ENCODE results near the gene LOXL4.
A peak's percentile ranks its signal among the peaks of the same experiment; 100 is the strongest.

The LOXL4 gene

GRCh38 chr10:98262571-98262970 lies 5.4 kb downstream of the LOXL4 start:
- DNase-seq: no peak

- no peak for DNase-seq
Observed at GRCh38 chr10:98261436-98262277, 6.3 kb downstream of the LOXL4 start.

GRCh38 chr10:98260752-98261151 lies 7.2 kb downstream of the LOXL4 start:
- no peak for DNase-seq

GRCh38 chr10:98260350-98260749 lies 7.6 kb downstream of the LOXL4 start:
- DNase-seq: no peak

GRCh38 chr10:98259606-98260315 lies 8.2 kb downstream of the LOXL4 start:
- peak; percentile 81 for DNase-seq

GRCh38 chr10:98258683-98259454 lies 9.1 kb downstream of the LOXL4 start:
- DNase-seq: no peak

GRCh38 chr10:98257961-98258360 lies 10.0 kb downstream of the LOXL4 start:
- no peak for DNase-seq

- no peak for DNase-seq
Observed at GRCh38 chr10:98257198-98257597, 10.8 kb downstream of the LOXL4 start.

- no peak for DNase-seq
Observed at GRCh38 chr10:98256692-98257091, 11.3 kb downstream of the LOXL4 start.

- DNase-seq: no peak
Observed at GRCh38 chr10:98255146-98255877, 12.7 kb downstream of the LOXL4 start.

GRCh38 chr10:98254234-98254974 lies 13.6 kb downstream of the LOXL4 start:
- no peak for DNase-seq

GRCh38 chr10:98253499-98253898 lies 14.5 kb downstream of the LOXL4 start:
- no peak for DNase-seq

GRCh38 chr10:98252464-98252863 lies 15.5 kb downstream of the LOXL4 start:
- DNase-seq: no peak

GRCh38 chr10:98251399-98251798 lies 16.6 kb downstream of the LOXL4 start:
- no peak for DNase-seq

- DNase-seq: no peak
Observed at GRCh38 chr10:98249134-98249533, 18.9 kb downstream of the LOXL4 start.

- no peak for DNase-seq
Observed at GRCh38 chr10:98248018-98248417, 20.0 kb downstream of the LOXL4 start.

GRCh38 chr10:98246911-98247805 lies 20.8 kb downstream of the LOXL4 start:
- DNase-seq: no peak

GRCh38 chr10:98244586-98244985 lies 23.4 kb downstream of the LOXL4 start:
- DNase-seq: no peak

GRCh38 chr10:98244141-98244540 lies 23.9 kb downstream of the LOXL4 start:
- no peak for DNase-seq

- no peak for DNase-seq
Observed at GRCh38 chr10:98242823-98243222, 25.2 kb downstream of the LOXL4 start.

GRCh38 chr10:98240524-98240923 lies 27.5 kb downstream of the LOXL4 start:
- no peak for DNase-seq
